Caco-2 (cell line): ENCODE measurements around the gene C17orf114.

ENCODE experiments used
- BruUV-seq: library from RNA; stranded (reverse); fragments of 400-500 nt; replicated peaks from 2 replicates; lab custom pipeline; 2021; lab: Mats Ljungman, UMichigan
- CTCF ChIA-PET: fragments of 300-600 bp; sonication (Branson Sonifier 250); formaldehyde crosslinking; loops from one replicate; lab custom pipeline; 2022; ENCODE audit warnings: antibody characterized with exemption; lab: Charles Lee
- POLR2A ChIA-PET: fragments of 300-600 bp; sonication (Branson Sonifier 250); formaldehyde crosslinking; loops from one replicate; lab custom pipeline; 2022; ENCODE audit warnings: antibody characterized with exemption; lab: Charles Lee
- DNase-seq, 2 experiments: peaks; one replicate each; pipeline versions ENCODE4 v3.0.0 to v3.0.0-alpha.2; 2020 to 2022
- H3K27me3 ChIP-seq: replicated peaks from 2 replicates; pipeline ENCODE4 v1.6.0; 2011; ENCODE audit warnings: low read length; ENCODE audit not compliant: control insufficient read depth, insufficient read depth
- H3K36me3 ChIP-seq: 2 replicates; pipeline ENCODE4 v1.5.1; 2011; ENCODE audit warnings: low read length; ENCODE audit not compliant: control insufficient read depth, insufficient read depth
- H3K4me1 ChIP-seq: fragments of 250-450 bp; sonication (Bioruptor Pico); 2 replicates; pipeline ENCODE4 v1.5.1; 2020; ENCODE audit warnings: mild to moderate bottlenecking
- H3K4me3 ChIP-seq: 2 replicates; pipeline ENCODE4 v1.5.1; 2011; ENCODE audit warnings: low read depth, mild to moderate bottlenecking, control low read depth, low read length
- H3K9me3 ChIP-seq: fragments of 250-450 bp; sonication (Bioruptor Pico); 2 replicates; pipeline ENCODE4 v1.5.1; 2020; ENCODE audit warnings: mild to moderate bottlenecking, moderate library complexity
- H3K27ac Mint-ChIP-seq: one replicate; pipeline ENCODE4 v1.8.0; 2022; ENCODE audit warnings: mixed read lengths; ENCODE audit not compliant: unreplicated experiment
- H3K27me3 Mint-ChIP-seq: one replicate; pipeline ENCODE4 v1.8.0; 2022; ENCODE audit warnings: mixed read lengths; ENCODE audit not compliant: insufficient read depth, unreplicated experiment
- H3K36me3 Mint-ChIP-seq: one replicate; pipeline ENCODE4 v1.8.0; 2022; ENCODE audit warnings: mild to moderate bottlenecking, mixed read lengths; ENCODE audit not compliant: insufficient read depth, unreplicated experiment
- H3K4me1 Mint-ChIP-seq: one replicate; pipeline ENCODE4 v1.8.0; 2022; ENCODE audit warnings: low read depth, mixed read lengths; ENCODE audit not compliant: unreplicated experiment
- H3K4me3 Mint-ChIP-seq: one replicate; pipeline ENCODE4 v1.8.0; 2022; ENCODE audit warnings: mild to moderate bottlenecking, moderate library complexity, mixed read lengths; ENCODE audit not compliant: unreplicated experiment
- H3K9me3 Mint-ChIP-seq: one replicate; pipeline ENCODE4 v1.8.0; 2022; ENCODE audit warnings: mixed read lengths; ENCODE audit not compliant: unreplicated experiment
- intact Hi-C: fragments of 100-400 bp; cut with micrococcal nuclease; formaldehyde crosslinking; loops from one replicate; pipeline ENCODE4 v1.10.0; 2022; ENCODE audit not compliant: unreplicated experiment
- TF ChIP-seq, protein P1 (sequence below), 2 experiments: fragments of 200-600 bp in 1 of 2; IDR thresholded peaks; 1 replicate in 1 of 2; 2 replicates in 1 of 2; pipeline versions ENCODE4 v1.5.1 to v1.8.0; 2011 to 2022; ENCODE audit warnings: antibody characterized with exemption in 1 of 2, control low read depth in 1 of 2, inconsistent platforms in 1 of 2, low read depth in 1 of 2, low read length in 1 of 2, mild to moderate bottlenecking in 1 of 2, moderate library complexity in 1 of 2; ENCODE audit not compliant: insufficient read depth in 1 of 2, severe bottlenecking in 1 of 2, unreplicated experiment in 1 of 2

C17orf114 gene

DNA sequence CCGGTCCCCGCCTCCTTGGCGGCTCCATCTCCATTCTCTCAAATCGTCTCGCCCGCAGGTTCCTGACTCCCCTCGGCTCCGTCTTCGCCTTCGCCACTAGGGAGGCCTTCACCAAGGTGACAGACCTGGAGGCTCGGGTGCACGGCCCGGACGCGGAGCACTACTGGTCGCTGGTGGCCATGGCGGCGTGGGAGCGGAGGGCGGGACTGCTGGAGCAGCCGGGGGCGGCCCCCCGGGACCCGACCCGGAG lies 12.5 kb downstream of the C17orf114 start:
- Histone ChIP-seq H3K9me3 (no peaks in the 10 kb centered on the region), H3K4me1 (peaks cover 10% of the 10 kb centered on the region), H3K4me3 (peak overlapping the region; percentile 70), H3K27me3 (no peaks in the 10 kb centered on the region), H3K36me3 (no peaks in the 10 kb centered on the region)
- POLR2A ChIA-PET, result interaction anchor here (0.9 to 1.5 kb wide), 2 partner anchors 59 to 180 kb away, joined by 3 read pairs; no protein-coding TSS in a partner anchor
- peaks cover 15% of the 10 kb centered on the region for H3K36me3 Mint-ChIP-seq
- H3K27me3 Mint-ChIP-seq, result no peaks in the 10 kb centered on the region
- no peak for DNase-seq
- H3K27ac Mint-ChIP-seq, result peak overlapping the region; percentile 86
- peaks cover 6% of the 10 kb centered on the region for H3K4me1 Mint-ChIP-seq
- TF ChIP-seq, protein P1, sequence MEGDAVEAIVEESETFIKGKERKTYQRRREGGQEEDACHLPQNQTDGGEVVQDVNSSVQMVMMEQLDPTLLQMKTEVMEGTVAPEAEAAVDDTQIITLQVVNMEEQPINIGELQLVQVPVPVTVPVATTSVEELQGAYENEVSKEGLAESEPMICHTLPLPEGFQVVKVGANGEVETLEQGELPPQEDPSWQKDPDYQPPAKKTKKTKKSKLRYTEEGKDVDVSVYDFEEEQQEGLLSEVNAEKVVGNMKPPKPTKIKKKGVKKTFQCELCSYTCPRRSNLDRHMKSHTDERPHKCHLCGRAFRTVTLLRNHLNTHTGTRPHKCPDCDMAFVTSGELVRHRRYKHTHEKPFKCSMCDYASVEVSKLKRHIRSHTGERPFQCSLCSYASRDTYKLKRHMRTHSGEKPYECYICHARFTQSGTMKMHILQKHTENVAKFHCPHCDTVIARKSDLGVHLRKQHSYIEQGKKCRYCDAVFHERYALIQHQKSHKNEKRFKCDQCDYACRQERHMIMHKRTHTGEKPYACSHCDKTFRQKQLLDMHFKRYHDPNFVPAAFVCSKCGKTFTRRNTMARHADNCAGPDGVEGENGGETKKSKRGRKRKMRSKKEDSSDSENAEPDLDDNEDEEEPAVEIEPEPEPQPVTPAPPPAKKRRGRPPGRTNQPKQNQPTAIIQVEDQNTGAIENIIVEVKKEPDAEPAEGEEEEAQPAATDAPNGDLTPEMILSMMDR (IDR thresholded peaks at IDR 0.05; ENCODE audit: insufficient read depth in 1 of 2, low read depth in 1 of 2, low read length in 1 of 2, severe bottlenecking in 1 of 2, unreplicated experiment in 1 of 2), result no peak
- CTCF ChIA-PET, result interaction anchor here (0.6 to 4.0 kb wide), 10 partner anchors 11 to 369 kb away, joined by 3 to 31 read pairs (median 10); partner anchors contain the start of genes ARRB2, MED11, PLD2 and SPAG7
- H3K9me3 Mint-ChIP-seq, result no peaks in the 10 kb centered on the region
- no TSS peak for BruUV-seq
- H3K4me3 Mint-ChIP-seq, result peak overlapping the region; percentile 90
- intact Hi-C loops, result no loop called here

DNA sequence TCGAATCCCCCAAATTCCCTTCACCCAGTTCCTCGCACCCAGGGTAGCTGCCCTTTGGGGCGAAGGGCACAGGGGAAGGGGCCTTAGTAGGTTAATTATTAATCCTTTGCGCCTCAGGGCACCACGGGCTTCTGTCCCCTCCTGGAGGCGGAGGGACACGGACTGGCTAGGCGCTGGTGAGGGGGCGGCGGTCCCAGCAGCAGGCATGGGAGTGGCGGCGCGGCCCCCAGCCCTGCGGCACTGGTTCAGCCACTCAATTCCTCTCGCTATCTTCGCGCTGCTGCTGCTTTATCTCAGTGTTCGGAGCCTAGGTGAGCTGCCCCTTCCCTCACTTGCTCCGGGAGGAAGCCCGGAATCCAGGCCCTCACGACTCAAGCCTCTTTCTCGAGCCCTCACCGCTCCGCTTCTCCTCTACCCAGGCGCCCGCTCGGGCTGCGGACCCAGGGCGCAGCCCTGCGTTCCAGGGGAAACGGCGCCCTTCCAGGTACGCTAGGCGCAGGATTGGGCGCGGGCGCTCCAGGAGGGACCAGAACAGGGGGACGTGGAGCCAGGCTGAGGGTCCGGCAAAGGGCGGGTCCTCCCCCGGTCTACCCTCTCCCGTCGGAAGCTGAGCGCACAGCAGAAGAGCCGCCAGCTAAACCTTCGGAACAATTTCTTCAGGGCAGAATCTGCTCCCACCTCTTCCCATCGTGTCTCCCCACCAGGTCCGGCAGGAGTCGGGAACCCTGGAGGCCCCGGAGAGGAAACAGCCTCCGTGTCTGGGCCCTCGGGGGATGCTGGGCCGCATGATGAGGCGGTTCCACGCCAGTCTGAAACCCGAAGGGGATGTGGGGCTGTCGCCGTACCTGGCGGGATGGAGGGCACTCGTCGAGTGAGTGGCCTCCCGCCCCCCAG lies 13.1 kb downstream of the C17orf114 start, which contains the start of gene GLTPD2:
GLTPD2 (plus strand) TSS at position 158 of the 894 bp plus-strand sequence; CDS start at position 206, 48 bp downstream.
- Histone ChIP-seq H3K4me3 (peak within 1 kb of the TSS; percentile 70), H3K27me3 (no peaks in the 10 kb centered on the region), H3K36me3 (no peaks in the 10 kb centered on the region), H3K4me1 (peaks cover 10% of the 10 kb centered on the region), H3K9me3 (no peaks in the 10 kb centered on the region)
- no peaks in the 10 kb centered on the region for H3K9me3 Mint-ChIP-seq
- DNase-seq, result peak; percentile 80 to 83
- no peaks in the 10 kb centered on the region for H3K27me3 Mint-ChIP-seq
- TF ChIP-seq, protein P1 (IDR thresholded peaks at IDR 0.05; ENCODE audit: insufficient read depth in 1 of 2, low read depth in 1 of 2, low read length in 1 of 2, severe bottlenecking in 1 of 2, unreplicated experiment in 1 of 2), result no peak
- H3K36me3 Mint-ChIP-seq, result peaks cover 15% of the 10 kb centered on the region
- ChIA-PET CTCF (interaction anchor here (0.6 to 4.0 kb wide), 10 partner anchors 10 to 368 kb away, joined by 3 to 31 read pairs (median 10); partner anchors contain the start of genes ARRB2, MED11, PLD2 and SPAG7), POLR2A (interaction anchor here (0.9 to 1.5 kb wide), 4 partner anchors 18 to 179 kb away, joined by 3 read pairs; partner anchors contain the start of genes ARRB2 and TM4SF5)
- H3K27ac Mint-ChIP-seq, result peak within 1 kb of the TSS; percentile 86
- BruUV-seq, result TSS peak; percentile 88
- H3K4me3 Mint-ChIP-seq, result peak within 1 kb of the TSS; percentile 90
- intact Hi-C loops, result loop anchor here (1.0 kb wide), 1 partner anchor 11 kb away; no protein-coding TSS in a partner anchor
- peaks cover 6% of the 10 kb centered on the region for H3K4me1 Mint-ChIP-seq

DNA sequence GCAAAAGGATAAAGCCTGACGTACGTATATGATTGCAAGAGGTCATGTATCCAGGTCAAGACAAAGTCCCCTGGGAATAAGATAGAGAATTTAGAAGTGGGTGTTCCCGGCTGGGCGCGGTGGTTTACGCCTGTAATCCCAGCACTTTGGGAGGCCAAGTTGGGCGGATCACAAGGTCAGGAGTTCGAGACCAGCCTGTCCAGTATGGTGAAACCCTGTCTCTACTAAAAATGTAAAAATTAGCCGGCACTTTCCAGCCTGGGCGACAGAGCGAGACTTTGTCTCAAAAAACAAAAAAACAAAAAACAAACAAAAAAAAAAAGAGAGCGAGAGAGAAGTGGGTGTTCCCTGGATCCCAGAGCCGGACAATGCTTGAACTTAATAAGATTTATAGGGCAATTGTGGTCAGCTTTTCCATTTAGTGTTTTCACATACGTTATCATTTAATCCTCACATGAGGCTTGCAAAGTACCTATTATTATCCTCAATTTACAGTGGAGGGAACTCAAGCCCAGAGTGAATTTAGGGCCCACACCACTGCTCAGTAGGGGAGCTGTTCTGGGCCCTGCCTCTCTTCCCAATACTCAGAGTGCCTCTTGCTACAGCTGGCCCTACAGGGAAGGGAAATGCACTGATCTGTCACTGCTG lies 13.8 kb downstream of the C17orf114 start:
- Histone ChIP-seq H3K9me3 (no peaks in the 10 kb centered on the region), H3K27me3 (no peaks in the 10 kb centered on the region), H3K4me1 (peaks cover 10% of the 10 kb centered on the region), H3K4me3 (peak overlapping the region; percentile 21), H3K36me3 (no peaks in the 10 kb centered on the region)
- peak overlapping the region; percentile 90 for H3K4me3 Mint-ChIP-seq
- no peak for DNase-seq
- ChIA-PET CTCF (interaction anchor here (1.4 to 4.0 kb wide), 3 partner anchors 17 to 56 kb away, joined by 4 to 31 read pairs (median 13); partner anchors contain the start of genes MED11 and TM4SF5), POLR2A (interaction anchor here (1.3 to 1.4 kb wide), 2 partner anchors 17 to 78 kb away, joined by 3 read pairs; partner anchors contain the start of genes ARRB2 and TM4SF5)
- intact Hi-C loops, result loop anchor here (1.0 kb wide), 1 partner anchor 10 kb away; no protein-coding TSS in a partner anchor
- BruUV-seq, result TSS peak; percentile 62
- peaks cover 6% of the 10 kb centered on the region for H3K4me1 Mint-ChIP-seq
- H3K9me3 Mint-ChIP-seq, result no peaks in the 10 kb centered on the region
- peaks cover 15% of the 10 kb centered on the region for H3K36me3 Mint-ChIP-seq
- TF ChIP-seq, protein P1 (IDR thresholded peaks at IDR 0.05; ENCODE audit: insufficient read depth in 1 of 2, low read depth in 1 of 2, low read length in 1 of 2, severe bottlenecking in 1 of 2, unreplicated experiment in 1 of 2), result no peak
- H3K27ac Mint-ChIP-seq, result peak overlapping the region; percentile 86
- H3K27me3 Mint-ChIP-seq, result no peaks in the 10 kb centered on the region
